ENCODE data around the gene NHSL2.
"Not testable (repeated sequence)": the region's sequence is repeated elsewhere in the genome, so short reads cannot be mapped to it uniquely, and the experiment has no call there.

Gene NHSL2

GRCh38 chrX:71945237-71945805, 34.7 kb downstream of the NHSL2 start:
- Histone ChIP-seq H3K4me1 (ENCODE audit: control insufficient read depth in 1 of 2, insufficient read depth in 2 of 2, low read length in 2 of 2) (no peaks in the 10 kb centered on the region), H3K36me3 (ENCODE audit: control insufficient read depth in 1 of 2, insufficient read depth in 2 of 2, low read length in 2 of 2) (no peaks in the 10 kb centered on the region), H3K27me3 (ENCODE audit: control insufficient read depth in 1 of 2, insufficient read depth in 2 of 2, low read length in 2 of 2) (no peaks in the 10 kb centered on the region), H3K9me3 (ENCODE audit: control insufficient read depth in 1 of 2, low read length in 2 of 2) (no peaks in the 10 kb centered on the region), H3K9ac (ENCODE audit: low read depth in 1 of 2, low read length in 2 of 2) (no peak overlapping the region), H3K27ac (ENCODE audit: low read depth, low read length) (no peak overlapping the region), H3K4me3 (ENCODE audit: low read depth in 1 of 2, low read length in 2 of 2) (no peak overlapping the region)

GRCh38 chrX:71949363-71949762, 38.7 kb downstream of the NHSL2 start:
- Histone ChIP-seq H3K27me3 (ENCODE audit: control insufficient read depth in 1 of 2, insufficient read depth in 2 of 2, low read length in 2 of 2) (no peaks in the 10 kb centered on the region), H3K9ac (ENCODE audit: low read depth in 1 of 2, low read length in 2 of 2) (no peak overlapping the region), H3K9me3 (ENCODE audit: control insufficient read depth in 1 of 2, low read length in 2 of 2) (no peaks in the 10 kb centered on the region), H3K4me1 (ENCODE audit: control insufficient read depth in 1 of 2, insufficient read depth in 2 of 2, low read length in 2 of 2) (no peaks in the 10 kb centered on the region), H3K27ac (ENCODE audit: low read depth, low read length) (no peak overlapping the region), H3K36me3 (ENCODE audit: control insufficient read depth in 1 of 2, insufficient read depth in 2 of 2, low read length in 2 of 2) (no peaks in the 10 kb centered on the region), H3K4me3 (ENCODE audit: low read depth in 1 of 2, low read length in 2 of 2) (no peak overlapping the region)

GRCh38 chrX:71949844-71950445, 39.3 kb downstream of the NHSL2 start:
- Histone ChIP-seq H3K4me3 (ENCODE audit: low read depth in 1 of 2, low read length in 2 of 2) (no peak overlapping the region), H3K9ac (ENCODE audit: low read depth in 1 of 2, low read length in 2 of 2) (no peak overlapping the region), H3K27me3 (ENCODE audit: control insufficient read depth in 1 of 2, insufficient read depth in 2 of 2, low read length in 2 of 2) (no peaks in the 10 kb centered on the region), H3K9me3 (ENCODE audit: control insufficient read depth in 1 of 2, low read length in 2 of 2) (no peaks in the 10 kb centered on the region), H3K4me1 (ENCODE audit: control insufficient read depth in 1 of 2, insufficient read depth in 2 of 2, low read length in 2 of 2) (no peaks in the 10 kb centered on the region), H3K27ac (ENCODE audit: low read depth, low read length) (no peak overlapping the region), H3K36me3 (ENCODE audit: control insufficient read depth in 1 of 2, insufficient read depth in 2 of 2, low read length in 2 of 2) (no peaks in the 10 kb centered on the region)

- no peaks in the 10 kb centered on the region for H3K9me3 ChIP-seq (ENCODE audit: control insufficient read depth in 1 of 2, low read length in 2 of 2)
- H3K9ac ChIP-seq (ENCODE audit: low read depth in 1 of 2, low read length in 2 of 2), result no peak overlapping the region
- H3K4me1 ChIP-seq (ENCODE audit: control insufficient read depth in 1 of 2, insufficient read depth in 2 of 2, low read length in 2 of 2), result no peaks in the 10 kb centered on the region
- no peak overlapping the region for H3K27ac ChIP-seq (ENCODE audit: low read depth, low read length)
- no peaks in the 10 kb centered on the region for H3K36me3 ChIP-seq (ENCODE audit: control insufficient read depth in 1 of 2, insufficient read depth in 2 of 2, low read length in 2 of 2)
- H3K4me3 ChIP-seq (ENCODE audit: low read depth in 1 of 2, low read length in 2 of 2), result no peak overlapping the region
- no peaks in the 10 kb centered on the region for H3K27me3 ChIP-seq (ENCODE audit: control insufficient read depth in 1 of 2, insufficient read depth in 2 of 2, low read length in 2 of 2)
These were observed 42.7 kb downstream of the NHSL2 start for GRCh38 chrX:71953391-71953790.

- H3K27ac ChIP-seq (ENCODE audit: low read depth, low read length), result no peak overlapping the region
- H3K4me1 ChIP-seq (ENCODE audit: control insufficient read depth in 1 of 2, insufficient read depth in 2 of 2, low read length in 2 of 2), result no peaks in the 10 kb centered on the region
- H3K36me3 ChIP-seq (ENCODE audit: control insufficient read depth in 1 of 2, insufficient read depth in 2 of 2, low read length in 2 of 2), result no peaks in the 10 kb centered on the region
- H3K9me3 ChIP-seq (ENCODE audit: control insufficient read depth in 1 of 2, low read length in 2 of 2), result no peaks in the 10 kb centered on the region
- H3K9ac ChIP-seq (ENCODE audit: low read depth in 1 of 2, low read length in 2 of 2), result no peak overlapping the region
- no peaks in the 10 kb centered on the region for H3K27me3 ChIP-seq (ENCODE audit: control insufficient read depth in 1 of 2, insufficient read depth in 2 of 2, low read length in 2 of 2)
- H3K4me3 ChIP-seq (ENCODE audit: low read depth in 1 of 2, low read length in 2 of 2), result no peak overlapping the region
These were observed 43.3 kb downstream of the NHSL2 start for GRCh38 chrX:71953946-71954345.

- no peak overlapping the region for H3K4me3 ChIP-seq (ENCODE audit: low read depth in 1 of 2, low read length in 2 of 2)
- no peaks in the 10 kb centered on the region for H3K9me3 ChIP-seq (ENCODE audit: control insufficient read depth in 1 of 2, low read length in 2 of 2)
- no peaks in the 10 kb centered on the region for H3K4me1 ChIP-seq (ENCODE audit: control insufficient read depth in 1 of 2, insufficient read depth in 2 of 2, low read length in 2 of 2)
- H3K36me3 ChIP-seq (ENCODE audit: control insufficient read depth in 1 of 2, insufficient read depth in 2 of 2, low read length in 2 of 2), result no peaks in the 10 kb centered on the region
- no peak overlapping the region for H3K9ac ChIP-seq (ENCODE audit: low read depth in 1 of 2, low read length in 2 of 2)
- no peak overlapping the region for H3K27ac ChIP-seq (ENCODE audit: low read depth, low read length)
- H3K27me3 ChIP-seq (ENCODE audit: control insufficient read depth in 1 of 2, insufficient read depth in 2 of 2, low read length in 2 of 2), result no peaks in the 10 kb centered on the region
These were observed 43.8 kb downstream of the NHSL2 start for GRCh38 chrX:71954458-71954857.

GRCh38 chrX:71955530-71956120, 45.0 kb downstream of the NHSL2 start:
- H3K36me3 ChIP-seq (ENCODE audit: control insufficient read depth in 1 of 2, insufficient read depth in 2 of 2, low read length in 2 of 2), result no peaks in the 10 kb centered on the region
- H3K4me3 ChIP-seq (ENCODE audit: low read depth in 1 of 2, low read length in 2 of 2), result no peak overlapping the region
- H3K27me3 ChIP-seq (ENCODE audit: control insufficient read depth in 1 of 2, insufficient read depth in 2 of 2, low read length in 2 of 2), result no peaks in the 10 kb centered on the region
- no peaks in the 10 kb centered on the region for H3K4me1 ChIP-seq (ENCODE audit: control insufficient read depth in 1 of 2, insufficient read depth in 2 of 2, low read length in 2 of 2)
- no peak overlapping the region for H3K9ac ChIP-seq (ENCODE audit: low read depth in 1 of 2, low read length in 2 of 2)
- no peak overlapping the region for H3K27ac ChIP-seq (ENCODE audit: low read depth, low read length)
- H3K9me3 ChIP-seq (ENCODE audit: control insufficient read depth in 1 of 2, low read length in 2 of 2), result no peaks in the 10 kb centered on the region

GRCh38 chrX:71958281-71958675, 47.6 kb downstream of the NHSL2 start:
- Histone ChIP-seq H3K9ac (ENCODE audit: low read depth in 1 of 2, low read length in 2 of 2) (no peak overlapping the region), H3K4me3 (ENCODE audit: low read depth in 1 of 2, low read length in 2 of 2) (no peak overlapping the region), H3K4me1 (ENCODE audit: control insufficient read depth in 1 of 2, insufficient read depth in 2 of 2, low read length in 2 of 2) (no peaks in the 10 kb centered on the region), H3K36me3 (ENCODE audit: control insufficient read depth in 1 of 2, insufficient read depth in 2 of 2, low read length in 2 of 2) (no peaks in the 10 kb centered on the region), H3K9me3 (ENCODE audit: control insufficient read depth in 1 of 2, low read length in 2 of 2) (no peaks in the 10 kb centered on the region), H3K27me3 (ENCODE audit: control insufficient read depth in 1 of 2, insufficient read depth in 2 of 2, low read length in 2 of 2) (no peaks in the 10 kb centered on the region), H3K27ac (ENCODE audit: low read depth, low read length) (no peak overlapping the region)

GRCh38 chrX:71964184-71964583, 53.5 kb downstream of the NHSL2 start:
- H3K27me3 ChIP-seq (ENCODE audit: control insufficient read depth in 1 of 2, insufficient read depth in 2 of 2, low read length in 2 of 2); H3K4me1 ChIP-seq (ENCODE audit: control insufficient read depth in 1 of 2, insufficient read depth in 2 of 2, low read length in 2 of 2); H3K27ac ChIP-seq (ENCODE audit: low read depth, low read length); H3K36me3 ChIP-seq (ENCODE audit: control insufficient read depth in 1 of 2, insufficient read depth in 2 of 2, low read length in 2 of 2); H3K4me3 ChIP-seq (ENCODE audit: low read depth in 1 of 2, low read length in 2 of 2); H3K9me3 ChIP-seq (ENCODE audit: control insufficient read depth in 1 of 2, low read length in 2 of 2); H3K9ac ChIP-seq (ENCODE audit: low read depth in 1 of 2, low read length in 2 of 2): not testable (repeated sequence)

- no peak overlapping the region for H3K27ac ChIP-seq (ENCODE audit: low read depth, low read length)
- no peaks in the 10 kb centered on the region for H3K27me3 ChIP-seq (ENCODE audit: control insufficient read depth in 1 of 2, insufficient read depth in 2 of 2, low read length in 2 of 2)
- no peaks in the 10 kb centered on the region for H3K9me3 ChIP-seq (ENCODE audit: control insufficient read depth in 1 of 2, low read length in 2 of 2)
These were observed 64.3 kb downstream of the NHSL2 start for GRCh38 chrX:71974916-71975315.

More at GRCh38 chrX:71974916-71975315, 64.3 kb downstream of the NHSL2 start:
- H3K4me1 ChIP-seq (ENCODE audit: control insufficient read depth in 1 of 2, insufficient read depth in 2 of 2, low read length in 2 of 2), result no peaks in the 10 kb centered on the region
- no peak overlapping the region for H3K4me3 ChIP-seq (ENCODE audit: low read depth in 1 of 2, low read length in 2 of 2)
- no peaks in the 10 kb centered on the region for H3K36me3 ChIP-seq (ENCODE audit: control insufficient read depth in 1 of 2, insufficient read depth in 2 of 2, low read length in 2 of 2)
- no peak overlapping the region for H3K9ac ChIP-seq (ENCODE audit: low read depth in 1 of 2, low read length in 2 of 2)

Data from duodenal mucosa (tissue), 2 donors.